ENCODE data around the gene MECP2.
A peak's percentile ranks its signal among the peaks of the same experiment; 100 is the strongest.

Gene MECP2

GRCh38 chrX:154061801-154062200, 35.7 kb downstream of the MECP2 start:
- DNase-seq (ENCODE audit: low read depth): no peak

- no peak for DNase-seq (ENCODE audit: low read depth)
These were observed 37.7 kb downstream of the MECP2 start for GRCh38 chrX:154059729-154060245.

- DNase-seq (ENCODE audit: low read depth): no peak
These were observed 38.3 kb downstream of the MECP2 start for GRCh38 chrX:154059231-154059630.

- no peak for DNase-seq (ENCODE audit: low read depth)
These were observed 39.1 kb downstream of the MECP2 start for GRCh38 chrX:154058214-154058997.

- no peak for DNase-seq (ENCODE audit: low read depth)
These were observed 39.7 kb downstream of the MECP2 start for GRCh38 chrX:154057791-154058190.

GRCh38 chrX:154056770-154057241, 40.7 kb downstream of the MECP2 start:
- no peak for DNase-seq (ENCODE audit: low read depth)

- DNase-seq (ENCODE audit: low read depth): peak; percentile 48
These were observed 46.2 kb downstream of the MECP2 start for GRCh38 chrX:154051201-154051810.

- no peak for DNase-seq (ENCODE audit: low read depth)
These were observed 47.4 kb downstream of the MECP2 start for GRCh38 chrX:154050113-154050495.

GRCh38 chrX:154049209-154050112, 48.1 kb downstream of the MECP2 start:
- no peak for DNase-seq (ENCODE audit: low read depth)

- no peak for DNase-seq (ENCODE audit: low read depth)
These were observed 49.1 kb downstream of the MECP2 start for GRCh38 chrX:154048398-154048797.

- no peak for DNase-seq (ENCODE audit: low read depth)
These were observed 50.4 kb downstream of the MECP2 start for GRCh38 chrX:154046940-154047610.

GRCh38 chrX:154046031-154046781, 51.3 kb downstream of the MECP2 start:
- DNase-seq (ENCODE audit: low read depth): peak; percentile 64

- DNase-seq (ENCODE audit: low read depth): no peak
These were observed 53.4 kb downstream of the MECP2 start for GRCh38 chrX:154044091-154044490.

- no peak for DNase-seq (ENCODE audit: low read depth)
These were observed 54.3 kb downstream of the MECP2 start for GRCh38 chrX:154043003-154043763.

GRCh38 chrX:154040863-154041262, 56.7 kb downstream of the MECP2 start:
- DNase-seq (ENCODE audit: low read depth): no peak

GRCh38 chrX:154040307-154040756, 57.2 kb downstream of the MECP2 start:
- peak; percentile 55 for DNase-seq (ENCODE audit: low read depth)

- no peak for DNase-seq (ENCODE audit: low read depth)
These were observed 57.9 kb downstream of the MECP2 start for GRCh38 chrX:154039577-154039976.

- DNase-seq (ENCODE audit: low read depth): no peak
These were observed 58.9 kb downstream of the MECP2 start for GRCh38 chrX:154038656-154039055.

- DNase-seq (ENCODE audit: low read depth): no peak
These were observed 59.8 kb downstream of the MECP2 start for GRCh38 chrX:154037754-154038153.

- DNase-seq (ENCODE audit: low read depth): no peak
These were observed 61.0 kb downstream of the MECP2 start for GRCh38 chrX:154036513-154036912.

All from fibroblast of the conjunctiva (primary cell).